Liver (tissue), 9 donors: ENCODE data around the gene GPC3. TPM values are rescaled to one million over a fixed set of nuclear protein-coding genes. Genes with fewer than 3 reads are reported as not detected.

Experiments used
- DNase-seq: peaks from one replicate; pipeline ENCODE4 v3.0.0-alpha.2; 2017; ENCODE audit warnings: low spot score
- H3K27ac ChIP-seq, 2 donors: one replicate each; pipeline ENCODE4 v1.7.0; 2013; ENCODE audit warnings: inconsistent platforms in 2 of 2, low read length in 2 of 2, control low read depth in 1 of 2, low read depth in 1 of 2, mild to moderate bottlenecking in 1 of 2
- H3K27me3 ChIP-seq, 4 donors: one replicate each; pipeline versions ENCODE4 v1.6.1 to v1.7.0; 2013; ENCODE audit warnings: low read length in 3 of 4, inconsistent platforms in 1 of 4, mild to moderate bottlenecking in 1 of 4, moderate library complexity in 1 of 4; ENCODE audit not compliant: control insufficient read depth in 4 of 4, insufficient read depth in 4 of 4
- H3K36me3 ChIP-seq, 4 donors: one replicate each; pipeline versions ENCODE4 v1.6.1 to v1.7.0; 2013; ENCODE audit warnings: low read length in 3 of 4, mild to moderate bottlenecking in 3 of 4, low read depth in 1 of 4, moderate library complexity in 1 of 4; ENCODE audit not compliant: control insufficient read depth in 4 of 4, insufficient read depth in 3 of 4
- H3K4me1 ChIP-seq, 4 donors: one replicate each; pipeline versions ENCODE4 v1.6.1 to v1.7.0; 2013; ENCODE audit warnings: low read length in 3 of 4, mild to moderate bottlenecking in 3 of 4, moderate library complexity in 1 of 4; ENCODE audit not compliant: control insufficient read depth in 4 of 4, insufficient read depth in 4 of 4
- H3K4me3 ChIP-seq, 3 donors: one replicate each; pipeline versions ENCODE4 v1.6.1 to v1.7.0; 2013; ENCODE audit warnings: low read length in 3 of 3, control low read depth in 1 of 3, low read depth in 1 of 3, mild to moderate bottlenecking in 1 of 3
- H3K9ac ChIP-seq, 2 donors: one replicate each; pipeline ENCODE4 v1.7.0; 2013; ENCODE audit warnings: low read length in 2 of 2, mild to moderate bottlenecking in 2 of 2, moderate library complexity in 2 of 2, control low read depth in 1 of 2, low read depth in 1 of 2
- H3K9me3 ChIP-seq, 4 donors: one replicate each; pipeline versions ENCODE4 v1.6.1 to v1.7.0; 2013; ENCODE audit warnings: low read length in 3 of 4; ENCODE audit not compliant: control insufficient read depth in 4 of 4
- CTCF ChIP-seq: fragments of 150-350 bp; IDR thresholded peaks from 2 replicates; pipeline ENCODE4 v1.5.1; 2017; ENCODE audit warnings: improper control_type of control experiment, low read depth, low read length; ENCODE audit not compliant: missing input control
- EGR1 ChIP-seq, 2 donors: IDR thresholded peaks; 2 replicates each; pipeline ENCODE4 v1.6.1; 2016 to 2018; ENCODE audit warnings: antibody characterized with exemption in 2 of 2, low read depth in 2 of 2
- FOXA1 ChIP-seq: IDR thresholded peaks from 2 replicates; pipeline ENCODE4 v1.6.1; 2016; ENCODE audit warnings: antibody characterized with exemption
- FOXA2 ChIP-seq: IDR thresholded peaks from 2 replicates; pipeline ENCODE4 v1.6.1; 2016; ENCODE audit warnings: antibody characterized with exemption
- GABPA ChIP-seq, 2 donors: IDR thresholded peaks in 1 of 2; conservative IDR thresholded peaks in 1 of 2; 2 replicates each; pipeline ENCODE4 v1.6.1; 2016; ENCODE audit warnings: antibody characterized with exemption in 2 of 2, mild to moderate bottlenecking in 1 of 2, moderate library complexity in 1 of 2
- HNF4A ChIP-seq, 2 donors: conservative IDR thresholded peaks; 2 replicates each; pipeline ENCODE4 v1.6.1; 2016; ENCODE audit warnings: antibody characterized with exemption in 2 of 2, mild to moderate bottlenecking in 2 of 2
- HNF4G ChIP-seq: IDR thresholded peaks from 2 replicates; pipeline ENCODE4 v1.6.1; 2016; ENCODE audit warnings: antibody characterized with exemption
- JUND ChIP-seq, 2 donors: IDR thresholded peaks; 2 replicates each; pipeline ENCODE4 v1.6.1; 2016; ENCODE audit warnings: antibody characterized with exemption in 2 of 2
- MAX ChIP-seq: IDR thresholded peaks from 2 replicates; pipeline ENCODE4 v1.6.1; 2016; ENCODE audit warnings: antibody characterized with exemption
- NR2F2 ChIP-seq: IDR thresholded peaks from 2 replicates; pipeline ENCODE4 v1.6.1; 2016; ENCODE audit warnings: antibody characterized with exemption
- RAD21 ChIP-seq, 2 donors: IDR thresholded peaks; 2 replicates each; pipeline ENCODE4 v1.6.1; 2016; ENCODE audit warnings: antibody characterized with exemption in 2 of 2, mild to moderate bottlenecking in 2 of 2
- REST ChIP-seq: IDR thresholded peaks from 2 replicates; pipeline ENCODE4 v1.6.1; 2016; ENCODE audit warnings: antibody characterized with exemption, mild to moderate bottlenecking
- RXRA ChIP-seq, 2 donors: IDR thresholded peaks; 2 replicates each; pipeline ENCODE4 v1.6.1; 2017 to 2018; ENCODE audit warnings: antibody characterized with exemption in 2 of 2, mild to moderate bottlenecking in 1 of 2
- SP1 ChIP-seq: IDR thresholded peaks from 2 replicates; pipeline ENCODE4 v1.6.1; 2018; ENCODE audit warnings: antibody characterized with exemption, mild to moderate bottlenecking
- TAF1 ChIP-seq: conservative IDR thresholded peaks from 2 replicates; pipeline ENCODE4 v1.6.1; 2016; ENCODE audit warnings: antibody characterized with exemption, mild to moderate bottlenecking
- YY1 ChIP-seq: IDR thresholded peaks from 2 replicates; pipeline ENCODE4 v1.6.1; 2016; ENCODE audit warnings: antibody characterized with exemption, mild to moderate bottlenecking
- ZBTB33 ChIP-seq: IDR thresholded peaks from 2 replicates; pipeline ENCODE4 v1.6.1; 2016; ENCODE audit warnings: antibody characterized with exemption
- WGBS: extraction: QIAGEN DNeasy Blood & Tissue Kit; methylation state at CpG from one replicate; pipeline ENCODE4 v1.1.7; 2013; 5-methylcytosine and 5-hydroxymethylcytosine counted together
- polyA plus RNA-seq, 2 donors: library from polyadenylated mRNA; stranded (reverse) in 1 of 2; unstranded in 1 of 2; fragments of 200-250 nt in 1 of 2; fragments of >200 nt in 1 of 2; fragmentation: Nextera tagmentation in 1 of 2; extraction: Ambion mirVana in 1 of 2; gene quantifications; one replicate each; pipeline versions ENCODE4 v1.2.1 to v1.2.3, GENCODE V29; 2013 to 2015
- total RNA-seq, 2 donors: library from RNA; depleted of rRNA; stranded (reverse); fragments of >200 nt; gene quantifications; one replicate each; pipeline ENCODE4 v1.2.3, GENCODE V29; 2014
- TF ChIP-seq, protein P1 (sequence below): IDR thresholded peaks from 2 replicates; pipeline ENCODE4 v1.6.1; 2016; ENCODE audit warnings: antibody characterized with exemption
- donor health status: healthy.
- donor health status: healthy.
- donor health status: healthy.
- donor health status: healthy.
- donor health status: healthy.

Gene GPC3
- total and polyA plus RNA-seq, 4 donors = 0.40 to 1,133 (median 1.5) TPM

DNA sequence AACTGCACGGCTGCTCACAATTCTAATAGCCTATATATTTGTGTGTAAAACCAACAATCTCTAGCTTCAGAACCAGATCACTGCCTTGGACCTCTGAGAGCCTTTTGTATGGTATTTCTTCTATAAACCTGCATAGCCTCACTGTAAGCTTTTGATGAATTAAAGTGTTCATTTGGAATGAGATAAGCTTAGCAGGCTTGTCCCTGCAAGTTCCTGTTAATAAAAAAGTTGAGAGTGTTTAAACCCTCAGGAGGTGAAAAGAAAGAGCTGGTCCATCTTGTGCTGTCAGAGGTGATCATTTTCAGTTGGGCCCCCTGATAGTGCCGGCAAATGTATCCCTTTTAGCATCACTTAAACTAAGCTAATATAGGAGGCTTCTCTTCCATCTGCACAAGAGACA lies 191.8 kb downstream of the GPC3 start:
- TF ChIP-seq REST = no peak
- no peak for TF ChIP-seq NR2F2
- TF ChIP-seq YY1 = no peak
- no peak for TF ChIP-seq HNF4A (conservative IDR thresholded peaks at IDR 0.05)
- TF ChIP-seq MAX = no peak
- TF ChIP-seq JUND (IDR thresholded peaks at IDR 0.05) = no peak
- TF ChIP-seq RAD21 (IDR thresholded peaks at IDR 0.05) = no peak
- TF ChIP-seq TAF1 = no peak
- TF ChIP-seq SP1 = no peak
- no peak for TF ChIP-seq HNF4G
- TF ChIP-seq, protein P1, sequence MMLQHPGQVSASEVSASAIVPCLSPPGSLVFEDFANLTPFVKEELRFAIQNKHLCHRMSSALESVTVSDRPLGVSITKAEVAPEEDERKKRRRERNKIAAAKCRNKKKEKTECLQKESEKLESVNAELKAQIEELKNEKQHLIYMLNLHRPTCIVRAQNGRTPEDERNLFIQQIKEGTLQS = no peak
- no peak for TF ChIP-seq CTCF
- TF ChIP-seq ZBTB33 = no peak
- no peak for TF ChIP-seq RXRA (IDR thresholded peaks at IDR 0.05)
- TF ChIP-seq GABPA (IDR thresholded peaks at IDR 0.05 in 1 of 2, conservative IDR thresholded peaks at IDR 0.05 in 1 of 2) = no peak
- TF ChIP-seq EGR1 (IDR thresholded peaks at IDR 0.05; ENCODE audit: low read depth in 2 of 2) = no peak
- TF ChIP-seq FOXA1 = no peak
- TF ChIP-seq FOXA2 = no peak
- Histone ChIP-seq H3K4me3 (no peak overlapping the region), H3K27me3 (peaks cover 0 to 4% (median 0%) of the 10 kb centered on the region in 4 donors), H3K36me3 (no peaks in the 10 kb centered on the region), H3K9me3 (no peaks in the 10 kb centered on the region), H3K27ac (no peak overlapping the region), H3K4me1 (no peaks in the 10 kb centered on the region), H3K9ac (no peak overlapping the region)
- no peak for DNase-seq
- 87% methylated on average over 2 of the region's 2 CpGs for WGBS
